CD14-positive monocyte (primary cell): Measurements from ENCODE around the gene ATP23. TPM values are rescaled to one million over a fixed set of nuclear protein-coding genes. Genes with fewer than 3 reads are reported as not detected.

Source experiments
- DNase-seq, 3 donors: peaks; one replicate each; pipeline ENCODE4 v3.0.0-alpha.2; 2011 to 2022
- H2AFZ ChIP-seq: 2 replicates; pipeline ENCODE4 v1.6.0; 2012; ENCODE audit warnings: mild to moderate bottlenecking, low read depth, low read length, inconsistent platforms; ENCODE audit not compliant: insufficient read depth, poor library complexity, severe bottlenecking
- H3K27ac ChIP-seq, 2 donors: 1 replicate in 1 of 2; 2 replicates in 1 of 2; pipeline ENCODE4 v1.5.1; 2012 to 2013; ENCODE audit warnings: low read length in 2 of 2, control low read depth in 1 of 2, inconsistent platforms in 1 of 2, low read depth in 1 of 2, mild to moderate bottlenecking in 1 of 2
- H3K27me3 ChIP-seq, 2 donors: one replicate each; pipeline versions ENCODE4 v1.6.0 to v1.6.1; 2011 to 2013; ENCODE audit warnings: low read length in 2 of 2; ENCODE audit not compliant: control insufficient read depth in 2 of 2, insufficient read depth in 2 of 2
- H3K36me3 ChIP-seq, 2 donors: replicated peaks in 1 of 2; 1 replicate in 1 of 2; 2 replicates in 1 of 2; pipeline versions ENCODE4 v1.5.1 to v1.6.1; 2012 to 2013; ENCODE audit warnings: low read length in 2 of 2, control low read depth in 1 of 2, inconsistent platforms in 1 of 2, mild to moderate bottlenecking in 1 of 2; ENCODE audit not compliant: insufficient read depth in 2 of 2, control insufficient read depth in 1 of 2
- H3K4me1 ChIP-seq, 2 donors: 1 replicate in 1 of 2; 2 replicates in 1 of 2; pipeline versions ENCODE4 v1.5.1 to v1.6.1; 2012 to 2013; ENCODE audit warnings: low read length in 2 of 2, control low read depth in 1 of 2, inconsistent platforms in 1 of 2, mild to moderate bottlenecking in 1 of 2, moderate library complexity in 1 of 2; ENCODE audit not compliant: insufficient read depth in 2 of 2, control insufficient read depth in 1 of 2
- H3K4me2 ChIP-seq: replicated peaks from 2 replicates; pipeline ENCODE3; 2012; ENCODE audit warnings: low read length, moderate library complexity, mild to moderate bottlenecking; ENCODE audit not compliant: poor library complexity, severe bottlenecking; ENCODE audit errors: extremely low read depth
- H3K4me3 ChIP-seq, 3 experiments: fragments of 200-600 bp in 1 of 3; sonication (generic) in 1 of 3; replicated peaks in 1 of 3; 1 replicate in 2 of 3; 2 replicates in 1 of 3; pipeline ENCODE4 v1.5.1; 2011 to 2013; ENCODE audit warnings: low read length in 3 of 3, mild to moderate bottlenecking in 3 of 3, control low read depth in 2 of 3, low read depth in 2 of 3, inconsistent platforms in 1 of 3, moderate library complexity in 1 of 3
- H3K79me2 ChIP-seq: 2 replicates; pipeline ENCODE4 v1.6.0; 2012; ENCODE audit warnings: mild to moderate bottlenecking, control low read depth, inconsistent platforms, low read length, moderate library complexity; ENCODE audit not compliant: insufficient read depth
- H3K9ac ChIP-seq: 2 replicates; pipeline ENCODE4 v1.6.0; 2017; ENCODE audit warnings: low read length, mild to moderate bottlenecking; ENCODE audit not compliant: insufficient read depth, poor library complexity, severe bottlenecking
- H3K9me3 ChIP-seq, 2 donors: replicated peaks in 1 of 2; 1 replicate in 1 of 2; 2 replicates in 1 of 2; pipeline versions ENCODE4 v1.5.1 to v1.6.1; 2012 to 2013; ENCODE audit warnings: low read length in 2 of 2, control low read depth in 1 of 2; ENCODE audit not compliant: control insufficient read depth in 1 of 2, insufficient read depth in 1 of 2
- H4K20me1 ChIP-seq: 2 replicates; pipeline ENCODE4 v1.6.0; 2012; ENCODE audit warnings: mild to moderate bottlenecking, low read length, control low read depth, moderate library complexity; ENCODE audit not compliant: insufficient read depth
- H3K27ac Mint-ChIP-seq, 7 donors: one replicate each; pipeline ENCODE4 v1.8.0; 2020; ENCODE audit warnings: mild to moderate bottlenecking in 7 of 7, mixed read lengths in 7 of 7, moderate library complexity in 6 of 7, inconsistent platforms in 2 of 7
- H3K27me3 Mint-ChIP-seq, 3 donors: one replicate each; pipeline ENCODE4 v1.8.0; 2021 to 2022; ENCODE audit warnings: low read depth in 3 of 3, mild to moderate bottlenecking in 3 of 3, mixed read lengths in 3 of 3, moderate library complexity in 3 of 3, inconsistent platforms in 1 of 3
- H3K36me3 Mint-ChIP-seq, 2 donors: one replicate each; pipeline ENCODE4 v1.8.0; 2020; ENCODE audit warnings: mixed read lengths in 2 of 2, inconsistent platforms in 1 of 2, mild to moderate bottlenecking in 1 of 2
- H3K4me1 Mint-ChIP-seq: one replicate; pipeline ENCODE4 v1.8.0; 2020; ENCODE audit warnings: mild to moderate bottlenecking, mixed read lengths
- H3K4me3 Mint-ChIP-seq, 2 donors: one replicate each; pipeline ENCODE4 v1.8.0; 2020; ENCODE audit warnings: mild to moderate bottlenecking in 2 of 2, mixed read lengths in 2 of 2, moderate library complexity in 1 of 2
- H3K9me3 Mint-ChIP-seq, 7 donors: one replicate each; pipeline ENCODE4 v1.8.0; 2020 to 2022; ENCODE audit warnings: mixed read lengths in 7 of 7, mild to moderate bottlenecking in 6 of 7, moderate library complexity in 6 of 7, inconsistent platforms in 2 of 7
- CTCF ChIP-seq: fragments of 200-600 bp; IDR thresholded peaks from one replicate; pipeline ENCODE4 v1.8.0; 2022; ENCODE audit warnings: antibody characterized with exemption, mild to moderate bottlenecking
- WGBS: methylation state at CpG from one replicate; pipeline ENCODE4 v1.1.5; 2013; ENCODE audit warnings: missing lambda C conversion rate; ENCODE audit not compliant: insufficient coverage; 5-methylcytosine and 5-hydroxymethylcytosine counted together
- intact Hi-C, 2 donors: fragments of 100-400 bp; cut with micrococcal nuclease; formaldehyde crosslinking; loops; one replicate each; pipeline versions ENCODE4 v1.15.0 to v1.15.1; 2023
- polyA plus RNA-seq, 3 donors: library from polyadenylated mRNA; depleted of rRNA in 1 of 3; unstranded in 2 of 3; stranded (reverse) in 1 of 3; fragments of 300-500 nt in 2 of 3; fragments of >200 nt in 1 of 3; fragmentation: Illumina TruSeq in 2 of 3; gene quantifications; 1 replicate in 2 of 3; 2 replicates in 1 of 3; pipeline ENCODE4 v1.2.3, GENCODE V29; 2012 to 2021

ATP23 gene
- polyA plus RNA-seq, 3 donors, result 12.4 to 27.5 (median 24.8) TPM

GRCh38 chr12:57958061-57958657, 16.8 kb downstream of the ATP23 start:
- H3K27ac ChIP-seq, result no peak overlapping the region
- H3K9me3 ChIP-seq, result peaks cover 13 to 16% of the 10 kb centered on the region in 2 donors
- no peak for TF ChIP-seq CTCF
- H3K9me3 Mint-ChIP-seq, result peaks cover 29 to 60% (median 53%) of the 10 kb centered on the region in 7 donors
- peak overlapping the region in 3 of 7 donors; percentile 6 to 37 (median 8) for H3K27ac Mint-ChIP-seq
- H3K9ac ChIP-seq, result no peak overlapping the region
- no peaks in the 10 kb centered on the region for H3K79me2 ChIP-seq
- H3K27me3 ChIP-seq, result no peaks in the 10 kb centered on the region
- H3K4me1 ChIP-seq, result no peaks in the 10 kb centered on the region
- 97% methylated on average over 5 of the region's 6 CpGs for WGBS
- H2AFZ ChIP-seq, result no peak overlapping the region
- intact Hi-C loops, result no loop called here
- no peaks in the 10 kb centered on the region for H3K4me1 Mint-ChIP-seq
- H3K36me3 Mint-ChIP-seq, result peaks cover 53 to 57% of the 10 kb centered on the region in 2 donors
- no peak overlapping the region for H3K4me3 Mint-ChIP-seq
- H4K20me1 ChIP-seq, result no peaks in the 10 kb centered on the region
- H3K36me3 ChIP-seq, result peaks cover 31 to 54% of the 10 kb centered on the region in 2 donors
- no peaks in the 10 kb centered on the region for H3K27me3 Mint-ChIP-seq
- H3K4me2 ChIP-seq, result no peak overlapping the region
- no peak for DNase-seq
- H3K4me3 ChIP-seq, result no peak overlapping the region

GRCh38 chr12:57964421-57964820, 23.1 kb downstream of the ATP23 start:
- Histone ChIP-seq H3K27me3 (no peaks in the 10 kb centered on the region), H4K20me1 (no peaks in the 10 kb centered on the region), H3K4me2 (no peak overlapping the region), H3K79me2 (no peaks in the 10 kb centered on the region), H2AFZ (no peak overlapping the region), H3K27ac (no peak overlapping the region), H3K36me3 (no peaks in the 10 kb centered on the region), H3K9me3 (peaks cover 5 to 17% of the 10 kb centered on the region in 2 donors), H3K4me3 (no peak overlapping the region), H3K9ac (no peak overlapping the region), H3K4me1 (no peaks in the 10 kb centered on the region)
- Mint-ChIP-seq H3K4me1 (no peaks in the 10 kb centered on the region), H3K27ac (no peak overlapping the region), H3K9me3 (peaks cover 24 to 49% (median 44%) of the 10 kb centered on the region in 7 donors), H3K4me3 (no peak overlapping the region), H3K27me3 (no peaks in the 10 kb centered on the region), H3K36me3 (no peaks in the 10 kb centered on the region)
- TF ChIP-seq CTCF, result no peak
- no peak for DNase-seq
- intact Hi-C loops, result no loop called here
- WGBS, result no CpG with 5 or more reads among the region's 1 CpG
